Cardiac muscle cell (in vitro differentiated cells and primary cell): ENCODE data around the gene UBAP2. TPM values are rescaled to one million over a fixed set of nuclear protein-coding genes. Genes with fewer than 3 reads are reported as not detected.
"Not testable (repeated sequence)": the region's sequence is repeated elsewhere in the genome, so short reads cannot be mapped to it uniquely, and the experiment has no call there.

Source experiments
- DNase-seq, 2 donors: peaks; one replicate each; pipeline versions ENCODE4 v3.0.0 to v3.0.0-alpha.2; 2010 to 2017; ENCODE audit warnings: low read depth in 1 of 2, low spot score in 1 of 2
- H3K27ac ChIP-seq: fragments of 200-600 bp; sonication (generic); 2 replicates; pipeline ENCODE4 v1.5.1; 2016
- H3K27me3 ChIP-seq: fragments of 200-600 bp; sonication (generic); 2 replicates; pipeline ENCODE4 v1.6.0; 2016; ENCODE audit warnings: control low read depth
- H3K36me3 ChIP-seq: fragments of 200-600 bp; sonication (generic); 2 replicates; pipeline ENCODE4 v1.5.1; 2016; ENCODE audit warnings: control low read depth
- H3K4me1 ChIP-seq: fragments of 200-600 bp; sonication (generic); 2 replicates; pipeline ENCODE4 v1.8.1; 2017; ENCODE audit warnings: low read depth, mild to moderate bottlenecking, mixed run types
- H3K4me3 ChIP-seq: fragments of 200-600 bp; sonication (generic); 2 replicates; pipeline ENCODE4 v1.5.1; 2016; ENCODE audit warnings: mild to moderate bottlenecking
- H3K9me3 ChIP-seq: fragments of 200-600 bp; sonication (generic); 2 replicates; pipeline ENCODE4 v1.5.1; 2017; ENCODE audit warnings: low read depth, mild to moderate bottlenecking, control low read depth
- polyA plus RNA-seq: library from polyadenylated mRNA; unstranded; fragments of >200 nt; fragmentation: Nextera tagmentation; extraction: Ambion mirVana; gene quantifications from 2 replicates; pipeline ENCODE4 v1.2.1, GENCODE V29; 2016
- total RNA-seq: library from RNA; depleted of rRNA; stranded (reverse); fragments of >200 nt; gene quantifications from 2 replicates; pipeline ENCODE4 v1.2.3, GENCODE V29; 2016
- TF ChIP-seq, protein P1 (sequence below): IDR thresholded peaks from 2 replicates; pipeline ENCODE4 v1.5.1; 2012; ENCODE audit warnings: low read depth, mild to moderate bottlenecking, low read length

The UBAP2 gene
- total and polyA plus RNA-seq, 2 experiments from 2014 or later = 27.2 to 29.3 TPM

DNA sequence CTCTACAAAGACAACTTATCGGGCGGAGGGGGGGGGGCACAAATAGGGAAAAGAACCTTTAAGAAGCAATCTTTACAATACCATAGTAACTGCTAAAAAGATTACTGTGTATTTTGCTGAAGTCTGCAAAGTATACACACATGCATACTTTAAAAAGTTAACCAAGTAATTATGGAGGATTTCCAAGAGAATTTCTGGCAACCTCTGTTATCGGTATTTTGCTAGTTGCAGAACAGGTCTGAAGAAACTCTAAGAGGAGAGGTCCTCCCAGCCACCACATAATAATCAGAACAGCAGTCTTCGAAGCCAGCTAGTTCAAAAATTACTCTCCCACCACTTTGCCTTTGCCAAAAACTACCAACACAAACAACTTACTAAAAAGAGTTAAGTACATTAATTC lies 56.1 kb downstream of the UBAP2 start:
- TF ChIP-seq, protein P1, sequence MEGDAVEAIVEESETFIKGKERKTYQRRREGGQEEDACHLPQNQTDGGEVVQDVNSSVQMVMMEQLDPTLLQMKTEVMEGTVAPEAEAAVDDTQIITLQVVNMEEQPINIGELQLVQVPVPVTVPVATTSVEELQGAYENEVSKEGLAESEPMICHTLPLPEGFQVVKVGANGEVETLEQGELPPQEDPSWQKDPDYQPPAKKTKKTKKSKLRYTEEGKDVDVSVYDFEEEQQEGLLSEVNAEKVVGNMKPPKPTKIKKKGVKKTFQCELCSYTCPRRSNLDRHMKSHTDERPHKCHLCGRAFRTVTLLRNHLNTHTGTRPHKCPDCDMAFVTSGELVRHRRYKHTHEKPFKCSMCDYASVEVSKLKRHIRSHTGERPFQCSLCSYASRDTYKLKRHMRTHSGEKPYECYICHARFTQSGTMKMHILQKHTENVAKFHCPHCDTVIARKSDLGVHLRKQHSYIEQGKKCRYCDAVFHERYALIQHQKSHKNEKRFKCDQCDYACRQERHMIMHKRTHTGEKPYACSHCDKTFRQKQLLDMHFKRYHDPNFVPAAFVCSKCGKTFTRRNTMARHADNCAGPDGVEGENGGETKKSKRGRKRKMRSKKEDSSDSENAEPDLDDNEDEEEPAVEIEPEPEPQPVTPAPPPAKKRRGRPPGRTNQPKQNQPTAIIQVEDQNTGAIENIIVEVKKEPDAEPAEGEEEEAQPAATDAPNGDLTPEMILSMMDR = no peak
- Histone ChIP-seq H3K27ac (no peak overlapping the region), H3K36me3 (peaks cover 6% of the 10 kb centered on the region), H3K4me3 (no peak overlapping the region), H3K9me3 (no peaks in the 10 kb centered on the region), H3K27me3 (no peaks in the 10 kb centered on the region), H3K4me1 (no peaks in the 10 kb centered on the region)
- peak in 1 of 2 donors; percentile 13 for DNase-seq

DNA sequence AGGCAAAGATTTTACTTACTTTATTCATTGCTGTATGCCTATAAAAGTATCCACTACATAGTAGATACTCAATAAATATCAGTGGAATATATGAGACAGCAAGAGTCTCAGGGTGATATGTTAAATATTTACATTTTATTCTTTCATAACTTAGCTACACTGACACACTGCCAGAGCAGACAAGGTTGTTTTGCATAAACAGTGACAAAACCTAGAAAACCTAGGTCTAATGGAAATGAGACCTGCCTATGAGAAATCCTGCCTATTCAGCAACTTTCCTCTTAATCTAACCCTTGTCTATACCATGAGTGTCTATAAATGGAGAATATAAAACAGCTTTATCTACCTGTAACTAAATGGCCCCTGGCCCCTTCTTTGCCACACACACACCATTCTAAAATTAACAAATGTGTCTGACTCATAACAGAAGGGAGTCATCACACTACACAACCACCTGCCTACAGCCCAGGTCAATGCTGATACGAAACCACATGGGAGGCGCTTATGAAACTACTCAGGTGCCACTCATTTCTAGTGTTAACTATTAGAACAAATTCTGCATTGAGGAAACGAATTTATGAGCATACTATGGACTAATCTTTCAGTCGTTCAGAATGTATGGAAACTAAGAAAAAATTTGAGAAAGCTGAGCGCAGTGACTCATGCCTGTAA lies 60.3 kb downstream of the UBAP2 start:
- TF ChIP-seq, protein P1 = no peak
- H3K4me3 ChIP-seq = no peak overlapping the region
- H3K27me3 ChIP-seq = no peaks in the 10 kb centered on the region
- H3K36me3 ChIP-seq = peaks cover 14% of the 10 kb centered on the region
- no peaks in the 10 kb centered on the region for H3K4me1 ChIP-seq
- no peak for DNase-seq
- H3K27ac ChIP-seq = no peak overlapping the region
- no peaks in the 10 kb centered on the region for H3K9me3 ChIP-seq

DNA sequence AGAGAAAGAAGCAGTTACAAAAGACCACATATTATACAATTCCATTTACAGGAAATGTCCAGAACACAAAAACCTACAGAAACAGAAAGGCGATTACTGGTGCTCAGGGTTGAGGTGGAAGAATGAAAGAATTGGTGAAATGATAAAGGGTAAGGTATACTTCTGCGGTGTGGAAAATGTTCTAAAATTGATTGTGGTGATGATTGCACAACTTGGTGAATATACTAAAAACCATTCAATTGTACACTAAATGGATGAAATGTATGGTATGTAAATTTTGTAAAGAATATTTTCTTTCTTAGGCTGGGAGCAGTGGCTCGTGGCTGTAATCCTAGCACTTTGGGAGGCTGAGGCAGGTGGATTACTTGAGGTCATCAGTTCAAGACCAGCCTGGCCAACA lies 72.3 kb downstream of the UBAP2 start:
- Histone ChIP-seq H3K36me3 (peaks cover 11% of the 10 kb centered on the region), H3K27me3 (no peaks in the 10 kb centered on the region), H3K27ac (no peak overlapping the region), H3K4me3 (no peak overlapping the region), H3K4me1 (peaks cover 4% of the 10 kb centered on the region), H3K9me3 (no peaks in the 10 kb centered on the region)
- TF ChIP-seq, protein P1 = no peak
- DNase-seq = no peak

DNA sequence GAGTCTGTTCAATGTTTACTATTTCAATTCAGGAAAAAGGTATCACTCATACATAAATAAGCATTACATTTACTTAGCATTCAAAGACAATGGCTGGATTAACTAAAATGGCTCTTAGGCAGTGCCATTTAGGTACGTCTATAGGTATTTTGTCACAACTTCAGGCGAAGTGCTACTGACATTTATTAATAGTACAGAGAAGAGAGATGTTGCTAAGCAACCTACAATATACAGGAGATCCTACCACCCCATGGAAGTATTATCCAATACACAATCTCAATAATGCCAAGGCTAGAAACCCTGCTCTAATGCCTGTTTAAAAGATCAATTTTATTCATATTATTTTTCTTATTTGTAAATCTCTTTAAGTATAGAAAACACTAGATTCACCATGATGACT lies 76.0 kb downstream of the UBAP2 start:
- H3K4me1 ChIP-seq = peaks cover 4% of the 10 kb centered on the region
- peaks cover 21% of the 10 kb centered on the region for H3K36me3 ChIP-seq
- DNase-seq = no peak
- H3K4me3 ChIP-seq = no peak overlapping the region
- peak overlapping the region; percentile 14 for H3K27ac ChIP-seq
- H3K9me3 ChIP-seq = no peaks in the 10 kb centered on the region
- H3K27me3 ChIP-seq = no peaks in the 10 kb centered on the region
- TF ChIP-seq, protein P1 = no peak

DNA sequence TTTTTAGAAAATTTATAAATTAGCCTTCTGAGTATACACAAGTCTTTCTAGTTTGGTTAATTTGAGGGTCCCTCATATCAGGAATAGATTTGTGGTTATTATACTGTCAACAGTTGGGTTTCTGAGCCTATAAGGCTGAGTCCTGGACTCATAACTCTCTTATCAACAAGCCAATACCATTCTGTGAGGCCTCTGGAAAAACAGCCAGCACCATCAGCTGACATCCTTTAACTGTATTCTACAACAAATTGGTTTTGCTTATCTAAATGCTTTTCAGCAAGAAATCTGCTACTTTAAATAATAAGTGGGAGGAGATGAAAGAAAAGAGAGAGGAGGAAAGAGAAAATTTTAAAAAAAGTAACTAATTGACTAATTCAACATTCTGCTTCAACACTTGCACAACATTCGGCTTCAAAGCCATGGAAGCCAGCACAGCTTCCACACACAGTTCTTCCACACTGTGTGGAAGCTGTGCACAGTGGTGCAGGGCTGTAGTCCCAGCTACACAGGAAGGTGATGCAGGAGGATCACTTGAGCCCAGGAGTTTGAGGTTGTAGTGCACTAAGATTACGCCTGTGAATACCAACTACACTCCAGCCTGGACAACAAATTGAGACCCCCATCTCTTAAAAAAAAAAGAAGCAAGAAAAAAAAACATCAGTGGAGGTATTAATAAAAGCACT lies 84.5 kb downstream of the UBAP2 start:
- H3K4me1 ChIP-seq = no peaks in the 10 kb centered on the region
- peak overlapping the region; percentile 9 for H3K27ac ChIP-seq
- no peaks in the 10 kb centered on the region for H3K9me3 ChIP-seq
- TF ChIP-seq, protein P1 = no peak
- H3K4me3 ChIP-seq = no peak overlapping the region
- DNase-seq = no peak
- H3K36me3 ChIP-seq = peaks cover 7% of the 10 kb centered on the region
- H3K27me3 ChIP-seq = no peaks in the 10 kb centered on the region

DNA sequence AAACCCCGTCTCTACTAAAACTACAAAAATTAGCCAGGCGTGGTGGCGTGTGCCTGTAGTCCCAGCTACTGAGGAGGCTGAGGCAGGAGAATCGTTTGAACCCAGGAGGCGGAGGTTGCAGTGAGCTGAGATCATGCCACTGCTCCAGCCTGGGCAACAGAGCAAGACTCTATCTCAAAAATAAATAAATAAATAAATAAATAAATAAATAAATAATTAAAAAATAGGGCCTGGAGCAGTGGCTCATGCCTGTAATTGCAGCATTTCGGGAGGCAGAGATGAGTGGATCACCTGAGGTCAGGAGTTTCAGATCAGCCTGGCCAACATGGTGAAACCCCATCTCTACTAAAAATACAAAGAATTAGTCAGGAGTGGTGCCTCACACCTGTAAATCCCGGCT lies 86.2 kb downstream of the UBAP2 start:
- H3K27ac ChIP-seq, H3K27me3 ChIP-seq, DNase-seq, H3K4me1 ChIP-seq, H3K9me3 ChIP-seq, H3K4me3 ChIP-seq: not testable (repeated sequence)
- H3K36me3 ChIP-seq = peaks cover 11% of the 10 kb centered on the region
